NOMO-1 treated with dmso at 0.1 percent for 144 hours (cell line): ENCODE data around the gene TOMM22.
"Not testable (repeated sequence)": the region's sequence is repeated elsewhere in the genome, so short reads cannot be mapped to it uniquely, and the experiment has no call there.

ENCODE experiments used
- DNase-seq: peaks from one replicate; lab custom pipeline; 2025; ENCODE audit not compliant: unreplicated experiment; lab: John Stamatoyannopoulos, UW

Gene TOMM22

DNA sequence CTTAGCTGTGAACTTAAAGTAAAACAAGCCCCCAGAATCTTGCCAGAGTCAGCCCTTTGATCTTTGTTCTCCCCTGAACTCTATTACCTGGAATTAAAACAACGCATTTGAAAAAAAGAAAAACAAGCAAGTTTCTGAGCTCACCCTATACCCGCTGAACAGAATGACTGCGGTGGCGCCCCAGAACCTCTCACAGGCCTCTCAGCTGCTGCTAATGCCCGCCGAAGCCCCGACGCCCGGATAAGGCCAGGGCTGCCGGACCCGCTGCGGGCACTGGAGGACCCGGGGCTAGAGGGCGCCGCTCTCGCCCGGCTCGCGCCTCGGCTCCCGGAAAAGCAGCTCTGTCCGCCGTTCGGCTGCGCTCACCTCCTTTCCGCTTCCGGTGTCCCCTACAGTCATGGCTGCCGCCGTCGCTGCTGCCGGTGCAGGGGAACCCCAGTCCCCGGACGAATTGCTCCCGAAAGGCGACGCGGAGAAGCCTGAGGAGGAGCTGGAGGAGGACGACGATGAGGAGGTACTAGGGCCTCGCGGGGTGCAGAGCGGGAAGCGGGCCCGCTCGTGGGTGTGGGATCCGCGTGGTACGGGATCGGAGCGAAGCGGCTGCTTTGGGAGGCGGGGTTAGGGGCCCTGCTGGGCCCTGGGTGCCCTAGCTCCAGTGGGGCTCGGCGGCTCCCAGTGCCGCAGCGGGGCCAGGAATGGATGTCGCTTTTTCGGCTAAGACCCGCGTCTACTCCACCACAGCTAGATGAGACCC, at the start of gene TOMM22:
TOMM22 (plus strand) TSS at position 376 of the 754 bp plus-strand sequence; CDS start at position 398, 22 bp downstream.
- DNase-seq, result peak; percentile 89

DNA sequence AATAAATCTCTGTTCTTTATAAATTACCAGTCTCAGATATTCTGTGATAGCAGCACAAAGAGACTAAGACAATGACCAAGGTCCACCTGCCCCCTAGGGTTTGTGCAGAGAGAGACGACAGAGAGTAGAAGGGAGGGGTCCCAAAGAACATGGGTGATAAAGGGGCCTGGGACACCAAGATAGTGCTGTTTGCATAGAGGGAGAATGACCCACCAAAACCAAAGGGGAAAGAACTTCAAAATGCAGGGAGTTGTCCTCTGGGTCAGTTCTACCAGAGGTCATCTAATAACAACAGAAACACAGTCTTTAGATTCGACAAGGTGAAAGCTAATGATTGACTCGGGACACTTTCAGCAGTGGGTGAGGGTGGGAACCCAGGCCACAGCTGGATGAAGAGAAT, 49.2 kb upstream of the TOMM22 start:
- no peak for DNase-seq

- DNase-seq, result no peak
These were observed 43.5 kb upstream of the TOMM22 start for GRCh38 chr22:38638216-38638615.

DNA sequence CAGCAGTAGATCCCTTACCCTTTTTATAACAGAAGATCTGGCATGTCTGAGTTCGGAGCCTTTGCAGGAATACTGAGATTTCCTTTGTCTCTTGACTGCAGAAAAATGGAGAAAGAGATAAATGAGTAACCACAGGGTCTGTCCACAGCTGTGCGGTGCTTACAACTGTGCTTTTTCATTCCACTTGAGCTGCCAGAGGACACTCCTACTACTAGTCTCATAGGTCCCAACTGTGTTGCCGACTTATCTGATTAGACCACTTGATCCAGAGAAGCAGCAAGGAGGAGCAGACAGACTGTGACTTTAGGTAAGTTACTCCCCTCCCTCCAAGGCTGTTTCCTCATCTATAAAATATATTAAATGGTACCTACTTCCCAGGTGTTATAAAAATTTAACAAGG, 43.0 kb upstream of the TOMM22 start:
- no peak for DNase-seq

DNA sequence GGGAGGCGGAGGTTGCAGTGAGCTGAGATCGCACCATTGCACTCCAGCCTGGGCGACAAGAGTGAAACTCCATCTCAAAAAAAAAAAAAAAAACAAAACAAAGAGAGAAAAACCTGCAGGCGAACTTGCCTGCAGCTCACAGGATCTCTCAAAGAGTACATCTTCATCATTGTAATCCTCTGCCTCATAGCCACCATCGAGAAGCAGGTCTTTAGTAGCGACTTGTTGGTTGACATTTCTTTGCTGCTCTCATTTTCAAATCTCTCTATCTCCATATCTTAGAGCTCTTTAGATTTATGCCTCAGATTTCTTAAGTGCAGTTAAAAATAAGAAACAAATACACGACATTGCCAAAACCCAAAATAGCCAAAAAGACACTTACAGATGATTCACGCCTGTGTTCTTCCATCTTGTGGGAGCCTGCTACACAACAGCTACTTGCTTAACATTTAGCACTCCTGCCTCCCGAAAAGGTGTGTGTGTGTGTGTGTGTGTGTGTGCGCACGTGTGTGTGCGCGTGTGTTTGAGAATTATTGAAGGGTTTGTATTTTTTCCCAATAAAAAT, 40.2 kb upstream of the TOMM22 start:
- no peak for DNase-seq

DNA sequence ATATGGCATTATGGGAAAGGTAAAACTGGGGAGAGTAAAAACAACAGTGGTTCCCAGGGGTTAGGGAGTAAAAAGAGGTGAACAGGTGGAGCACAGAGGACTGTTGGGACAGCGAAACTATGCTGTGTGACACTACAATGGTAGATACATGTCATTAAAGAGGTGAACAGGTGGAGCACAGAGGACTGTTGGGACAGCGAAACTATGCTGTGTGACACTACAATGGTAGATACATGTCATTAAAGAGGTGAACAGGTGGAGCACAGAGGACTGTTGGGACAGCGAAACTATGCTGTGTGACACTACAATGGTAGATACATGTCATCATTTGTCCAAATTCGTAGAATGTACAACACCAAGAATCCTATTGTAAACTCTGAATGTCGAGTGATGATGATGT, 37.5 kb upstream of the TOMM22 start:
- DNase-seq, result not testable (repeated sequence)

- no peak for DNase-seq
These were observed 36.3 kb upstream of the TOMM22 start for GRCh38 chr22:38645430-38645829.

GRCh38 chr22:38649841-38650522, 31.8 kb upstream of the TOMM22 start:
- DNase-seq, result no peak

DNA sequence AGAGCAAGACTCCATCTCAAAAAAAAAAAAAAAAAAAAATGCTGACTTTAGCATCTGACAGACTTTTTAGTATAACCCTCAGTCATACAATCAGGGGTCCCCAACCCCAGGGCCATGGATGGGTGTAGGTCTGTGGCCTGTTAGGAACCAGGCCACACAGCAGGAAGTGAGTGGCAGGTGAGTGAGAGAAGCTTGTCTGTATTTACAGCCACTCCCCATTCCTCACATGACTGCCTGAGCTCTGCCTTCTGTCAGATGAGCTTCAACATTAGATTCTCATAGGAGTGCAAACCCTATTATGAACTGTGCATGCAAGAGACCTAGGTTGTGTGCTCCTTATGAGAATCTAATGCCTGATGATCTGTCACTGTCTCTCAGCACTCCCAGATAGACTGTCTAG, 28.9 kb upstream of the TOMM22 start:
- no peak for DNase-seq

GRCh38 chr22:38653741-38654140, 28.0 kb upstream of the TOMM22 start:
- DNase-seq, result no peak

DNA sequence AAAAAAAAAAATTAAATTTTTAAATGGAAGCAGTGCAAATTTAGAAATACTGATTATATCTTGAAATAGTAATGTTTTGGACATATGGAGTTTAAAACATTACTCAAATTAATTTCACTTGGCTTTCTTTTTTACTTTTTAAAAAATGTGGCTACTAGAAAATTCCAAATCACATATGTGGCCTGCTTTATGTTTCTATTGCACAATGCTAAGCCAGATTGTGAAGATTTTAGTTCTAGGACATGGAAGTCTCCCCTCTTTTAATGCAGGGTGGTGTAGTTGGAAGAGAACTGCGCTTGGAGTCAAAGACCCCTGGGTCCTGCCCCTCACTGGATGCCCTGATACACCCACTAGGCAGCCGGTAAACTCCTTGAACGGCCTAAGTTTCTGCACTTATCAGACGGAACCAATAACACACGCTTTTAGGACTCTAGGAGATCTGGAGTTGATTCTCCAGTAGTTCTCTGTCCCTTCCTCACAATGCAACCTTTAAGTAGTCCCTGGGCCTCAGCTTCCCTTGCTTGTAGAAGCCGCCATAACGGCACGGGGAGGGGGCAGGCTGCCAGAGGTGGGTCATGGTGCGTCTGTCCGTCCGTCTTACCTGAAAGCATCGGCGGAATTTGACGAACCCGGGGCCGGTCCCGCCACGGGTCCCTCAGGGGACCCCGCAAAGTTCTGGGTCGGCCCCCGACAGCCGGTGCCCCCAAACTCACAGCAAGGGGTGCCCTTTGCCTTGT, 26.1 kb upstream of the TOMM22 start:
- no peak for DNase-seq

- DNase-seq, result peak; percentile 62
These were observed 25.3 kb upstream of the TOMM22 start, which contains the start of the genes CBY1 and FAM227A for GRCh38 chr22:38656256-38657044. TSS of gene CBY1 (plus strand) at chr22:38656638. CDS start at chr22:38668055, 11,417 bp downstream. TSS of gene FAM227A (minus strand) at chr22:38656392. CDS start at chr22:38650168, 6,224 bp downstream.

GRCh38 chr22:38657045-38657909, 24.5 kb upstream of the TOMM22 start:
- no peak for DNase-seq

GRCh38 chr22:38674888-38675287, 6.9 kb upstream of the TOMM22 start:
- DNase-seq, result no peak

DNA sequence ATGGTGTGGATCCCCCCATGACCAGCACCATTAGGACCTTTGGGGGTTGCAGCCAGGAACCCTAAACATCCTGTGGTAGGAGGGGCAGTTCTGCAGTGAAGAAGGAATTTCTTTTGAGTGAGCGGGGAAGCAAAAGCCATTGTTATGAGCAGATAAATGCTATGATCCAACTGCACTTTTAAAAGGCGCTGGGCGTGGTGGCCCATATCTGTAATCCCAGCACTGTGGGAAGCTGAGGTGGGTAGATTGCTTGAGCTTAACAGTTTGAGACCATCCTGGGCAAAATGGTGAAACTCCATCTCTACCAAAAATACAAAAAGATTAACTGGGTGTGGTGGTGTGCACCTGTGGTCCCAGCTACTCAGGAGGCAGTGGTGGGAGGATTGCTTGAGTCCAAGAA, 5.9 kb upstream of the TOMM22 start:
- no peak for DNase-seq

- no peak for DNase-seq
These were observed 3.1 kb downstream of the TOMM22 start for GRCh38 chr22:38684895-38685294.

DNA sequence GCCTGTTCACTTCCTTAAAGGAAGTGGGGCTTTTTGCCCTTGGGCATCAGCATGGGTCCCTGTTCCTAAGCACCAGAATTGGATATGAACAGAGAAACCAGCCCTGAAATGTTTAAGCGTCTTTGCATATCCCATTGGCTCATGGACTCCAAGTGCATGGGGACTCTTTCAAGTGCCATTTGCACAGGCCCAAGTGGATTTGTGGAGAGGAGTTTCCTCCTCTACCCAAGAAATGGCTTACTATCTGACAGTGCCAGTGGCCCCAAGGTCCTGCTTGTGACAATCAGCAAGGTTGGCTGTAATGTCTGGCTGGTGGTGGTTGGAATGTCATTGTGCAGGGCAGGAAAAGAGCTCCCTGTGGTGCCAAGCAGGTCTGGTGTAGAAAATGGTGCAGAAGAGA, 4.0 kb downstream of the TOMM22 start:
- DNase-seq, result no peak

- no peak for DNase-seq
These were observed 7.9 kb downstream of the TOMM22 start for GRCh38 chr22:38689651-38690050.

DNA sequence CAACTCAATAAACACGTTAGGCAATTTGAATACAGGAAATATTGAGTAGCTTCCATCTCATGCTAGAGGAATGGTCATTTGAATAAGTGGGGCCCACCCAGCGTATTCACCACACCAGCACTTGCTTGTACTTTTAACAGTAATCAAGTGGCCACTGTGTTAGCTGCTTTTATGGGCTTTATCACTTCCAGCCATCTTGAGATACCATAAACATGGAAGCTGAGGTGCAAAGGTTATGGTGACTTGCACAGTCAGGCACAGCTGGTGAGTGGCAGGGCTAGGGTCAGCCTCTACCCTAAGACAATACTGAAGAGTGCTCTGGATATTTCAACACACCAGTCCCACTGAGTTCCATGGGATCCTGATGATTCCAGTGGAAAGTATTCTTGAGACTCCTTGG, 12.3 kb downstream of the TOMM22 start:
- DNase-seq, result no peak

- DNase-seq, result no peak
These were observed 13.2 kb downstream of the TOMM22 start for GRCh38 chr22:38694940-38695339.
